ENCODE measurements around the gene PIK3R2.

PIK3R2 gene

DNA sequence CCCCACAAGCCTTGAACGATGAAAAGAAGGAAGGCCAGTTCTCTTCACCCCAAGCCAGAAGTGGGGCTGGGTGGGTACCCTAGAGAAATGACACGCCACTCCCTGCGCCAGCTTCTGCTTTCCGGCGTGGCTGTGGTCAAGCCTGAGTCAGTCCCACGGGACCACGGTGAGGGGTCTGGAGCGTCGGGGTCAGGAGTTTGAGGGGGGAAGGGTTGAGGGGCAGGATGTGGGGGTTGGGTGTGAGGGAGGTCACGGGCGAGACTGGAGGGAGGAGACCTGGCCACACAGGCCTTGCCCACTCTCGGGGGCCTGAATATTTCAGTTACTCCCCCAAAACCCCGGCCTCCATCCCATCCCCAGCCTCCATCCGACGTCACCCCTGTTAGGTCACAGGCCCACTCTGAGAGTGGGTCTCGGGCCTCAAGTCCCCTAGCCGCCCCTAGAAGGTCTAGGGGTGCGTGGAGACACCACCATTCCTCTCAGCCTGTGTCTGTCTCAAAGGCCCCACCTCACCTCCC is 20.1 kb downstream of the PIK3R2 start:
- DNase-seq (ENCODE audit: low spot score): no peak

DNA sequence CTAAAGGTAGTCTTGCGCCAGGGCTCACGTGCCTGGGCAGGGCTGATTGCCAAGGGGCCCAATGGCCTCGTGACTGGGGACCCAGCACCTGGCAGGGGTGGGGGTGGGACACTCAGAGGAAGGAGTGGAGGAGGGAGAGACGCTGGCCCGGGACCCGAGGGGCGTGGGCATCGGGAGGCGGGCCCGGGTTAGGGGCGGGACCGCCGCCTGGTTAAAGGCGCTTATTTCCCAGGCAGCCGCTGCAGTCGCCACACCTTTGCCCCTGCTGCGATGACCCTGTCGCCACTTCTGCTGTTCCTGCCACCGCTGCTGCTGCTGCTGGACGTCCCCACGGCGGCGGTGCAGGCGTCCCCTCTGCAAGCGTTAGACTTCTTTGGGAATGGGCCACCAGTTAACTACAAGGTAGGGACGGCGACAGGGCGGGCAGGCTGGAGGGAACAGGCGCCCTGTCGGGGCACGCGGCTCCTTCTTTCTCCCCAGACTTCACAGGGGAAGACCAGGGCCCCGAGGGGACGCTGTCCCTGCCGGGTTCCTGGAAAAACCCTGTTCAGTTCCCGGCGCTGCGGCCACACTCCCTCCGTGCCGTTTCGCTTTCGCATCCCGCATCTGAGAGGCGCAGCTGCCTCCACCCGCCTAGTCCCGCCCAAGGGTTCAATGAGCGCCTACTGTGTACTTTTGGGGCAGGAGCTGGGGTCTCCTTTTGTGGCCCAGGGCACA is 20.8 kb downstream of the PIK3R2 start, which contains the start of gene IFI30:
Gene IFI30 (plus strand): TSS at position 242 of the 717 bp plus-strand sequence. CDS start 29 bp downstream, at position 271.
- peak; percentile 83 for DNase-seq (ENCODE audit: low spot score)

DNA sequence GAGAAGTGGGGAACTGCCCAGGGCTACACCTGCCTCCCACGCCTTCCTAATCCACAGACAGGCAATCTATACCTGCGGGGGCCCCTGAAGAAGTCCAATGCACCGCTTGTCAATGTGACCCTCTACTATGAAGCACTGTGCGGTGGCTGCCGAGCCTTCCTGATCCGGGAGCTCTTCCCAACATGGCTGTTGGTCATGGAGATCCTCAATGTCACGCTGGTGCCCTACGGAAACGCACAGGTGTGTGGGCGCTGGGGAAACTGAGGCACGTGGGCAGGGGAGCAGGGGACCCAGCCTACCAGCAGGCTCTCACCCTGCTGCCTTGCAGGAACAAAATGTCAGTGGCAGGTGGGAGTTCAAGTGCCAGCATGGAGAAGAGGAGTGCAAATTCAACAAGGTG is 22.0 kb downstream of the PIK3R2 start:
- DNase-seq (ENCODE audit: low spot score): no peak

DNA sequence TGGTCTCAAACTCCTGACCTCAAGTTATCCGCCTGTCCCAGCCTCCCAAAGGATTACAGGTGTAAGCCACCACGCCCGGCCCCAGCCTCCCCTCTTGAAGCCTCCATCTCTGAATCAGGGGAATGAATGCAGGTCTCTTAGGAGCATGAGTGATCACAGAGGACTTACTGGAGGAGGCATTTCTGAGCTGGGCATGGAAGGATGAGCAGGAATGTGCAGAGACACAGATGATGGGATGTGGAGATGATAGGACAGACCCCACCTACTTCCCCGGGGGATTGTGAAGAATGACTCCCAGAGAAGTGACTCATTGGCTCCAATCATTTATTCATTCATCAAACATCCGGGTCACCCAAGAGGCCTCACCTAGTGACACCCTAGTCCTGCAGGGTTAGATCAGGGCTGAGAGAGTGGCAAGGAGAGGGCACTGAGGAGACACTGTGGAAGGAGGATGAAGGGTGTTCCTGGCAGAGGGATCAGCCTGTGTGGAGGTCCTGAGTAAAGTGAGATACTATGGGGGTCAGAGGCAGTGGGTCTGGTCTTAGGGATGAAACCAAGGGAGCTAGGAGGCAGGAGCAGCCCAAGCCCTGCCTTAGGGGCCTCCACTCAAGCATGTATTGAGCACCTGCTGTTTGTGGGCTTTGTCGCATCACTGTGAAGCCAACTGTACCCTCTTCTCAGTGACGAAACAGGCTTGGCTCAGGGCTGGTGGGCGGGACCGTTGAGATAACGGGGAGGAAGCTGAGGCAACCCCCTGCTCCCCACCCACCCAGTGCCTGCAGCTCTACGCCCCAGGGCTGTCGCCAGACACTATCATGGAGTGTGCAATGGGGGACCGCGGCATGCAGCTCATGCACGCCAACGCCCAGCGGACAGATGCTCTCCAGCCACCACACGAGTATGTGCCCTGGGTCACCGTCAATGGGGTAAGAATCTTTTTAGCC is 23.7 kb downstream of the PIK3R2 start:
- DNase-seq (ENCODE audit: low spot score): peak; percentile 5

DNA sequence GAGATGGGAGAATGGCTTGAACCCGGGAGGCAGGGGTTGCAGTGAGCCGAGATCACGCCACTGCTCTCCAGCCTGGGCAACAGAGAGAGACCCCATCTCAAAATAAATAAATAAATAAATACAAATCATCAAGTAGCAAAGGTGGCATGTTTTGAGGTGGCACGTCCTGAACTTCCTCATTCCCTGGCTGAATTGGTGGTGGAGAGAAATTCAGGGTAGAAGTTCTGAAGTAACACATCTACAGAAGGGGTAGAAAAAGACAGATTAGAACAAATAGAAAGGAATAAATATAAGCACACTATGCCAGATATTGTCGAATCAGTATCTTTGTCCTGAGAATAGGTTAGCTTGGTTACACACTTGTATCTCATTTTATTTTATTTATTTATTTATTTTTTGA is 27.0 kb downstream of the PIK3R2 start:
- no peak for DNase-seq (ENCODE audit: low spot score)

DNA sequence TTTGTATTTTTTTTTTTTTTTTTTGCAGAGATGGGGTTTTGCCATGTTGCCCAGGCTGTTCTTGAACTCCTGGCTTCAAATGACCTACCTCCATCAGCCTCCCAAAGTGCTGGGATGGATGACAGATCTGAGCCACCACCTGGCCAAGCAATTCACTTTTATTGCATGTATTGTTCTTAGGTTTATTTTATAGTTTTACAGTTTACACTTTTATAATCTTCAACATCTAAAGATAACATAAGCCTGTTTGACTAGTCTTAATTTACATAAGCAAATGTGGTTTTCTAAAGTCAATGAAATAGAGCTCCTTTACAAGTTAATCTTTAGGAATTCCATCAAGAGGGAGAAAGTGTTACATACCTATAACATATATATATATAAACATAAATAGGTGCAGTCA is 30.6 kb downstream of the PIK3R2 start:
- DNase-seq (ENCODE audit: low spot score): no peak

DNA sequence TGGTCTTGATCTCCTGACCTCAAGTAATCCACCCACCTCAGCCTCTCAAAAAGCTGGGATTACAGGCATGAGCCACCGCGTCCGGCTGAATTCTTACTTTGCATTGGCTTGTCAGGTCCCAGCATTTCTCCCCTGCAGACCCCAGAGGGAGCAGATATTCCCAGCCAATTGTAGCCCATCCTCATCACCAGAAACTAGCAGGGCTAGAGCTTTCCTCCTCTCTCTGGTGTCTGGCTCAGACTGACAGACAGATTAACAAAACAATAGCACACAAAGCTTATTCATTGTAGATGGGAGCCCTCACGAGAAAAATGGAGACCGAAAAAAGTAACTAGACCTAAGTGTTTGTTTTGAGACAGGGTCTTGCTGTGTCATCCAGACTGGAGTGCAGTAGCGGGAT is 32.6 kb downstream of the PIK3R2 start:
- no peak for DNase-seq (ENCODE audit: low spot score)

DNA sequence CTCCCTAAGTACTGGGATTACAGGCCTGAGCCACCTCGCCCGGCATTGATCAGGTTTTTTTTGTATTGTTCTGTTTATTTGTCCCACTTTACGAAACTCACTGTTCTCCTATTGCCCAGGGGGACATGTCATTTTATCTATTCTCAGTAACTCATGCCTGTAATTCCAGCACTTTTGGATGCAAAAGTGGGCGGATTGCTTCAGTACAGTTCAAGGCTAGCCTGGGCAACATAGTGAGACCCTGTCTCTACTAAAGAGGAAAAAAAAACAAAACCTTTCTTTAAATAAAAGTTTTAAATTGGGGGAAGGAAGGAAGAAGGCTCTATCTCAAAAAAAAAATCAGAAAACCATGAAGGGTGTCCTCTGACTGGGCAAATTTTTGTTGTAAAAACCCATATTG is 37.3 kb downstream of the PIK3R2 start:
- DNase-seq (ENCODE audit: low spot score): no peak

DNA sequence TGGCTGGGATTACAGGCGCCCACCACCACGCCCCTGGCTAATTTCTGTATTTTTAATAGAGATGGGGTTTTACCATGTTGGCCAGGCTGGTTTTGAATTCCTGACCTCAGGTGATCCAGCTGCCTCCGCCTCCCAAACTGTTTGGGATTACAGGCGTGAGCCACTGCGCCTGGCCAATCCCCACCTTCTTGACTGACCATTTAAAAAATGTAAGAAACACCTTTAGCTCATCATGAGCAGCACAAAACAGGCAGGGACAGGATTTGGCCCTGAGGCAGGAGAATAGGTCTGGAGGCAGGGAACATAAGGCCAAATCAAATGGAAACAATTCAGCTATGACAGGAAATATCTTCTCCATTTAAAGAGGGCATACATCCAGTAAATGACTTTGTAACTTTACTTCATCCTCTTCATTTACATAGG is 38.7 kb downstream of the PIK3R2 start:
- DNase-seq (ENCODE audit: low spot score): no peak

DNA sequence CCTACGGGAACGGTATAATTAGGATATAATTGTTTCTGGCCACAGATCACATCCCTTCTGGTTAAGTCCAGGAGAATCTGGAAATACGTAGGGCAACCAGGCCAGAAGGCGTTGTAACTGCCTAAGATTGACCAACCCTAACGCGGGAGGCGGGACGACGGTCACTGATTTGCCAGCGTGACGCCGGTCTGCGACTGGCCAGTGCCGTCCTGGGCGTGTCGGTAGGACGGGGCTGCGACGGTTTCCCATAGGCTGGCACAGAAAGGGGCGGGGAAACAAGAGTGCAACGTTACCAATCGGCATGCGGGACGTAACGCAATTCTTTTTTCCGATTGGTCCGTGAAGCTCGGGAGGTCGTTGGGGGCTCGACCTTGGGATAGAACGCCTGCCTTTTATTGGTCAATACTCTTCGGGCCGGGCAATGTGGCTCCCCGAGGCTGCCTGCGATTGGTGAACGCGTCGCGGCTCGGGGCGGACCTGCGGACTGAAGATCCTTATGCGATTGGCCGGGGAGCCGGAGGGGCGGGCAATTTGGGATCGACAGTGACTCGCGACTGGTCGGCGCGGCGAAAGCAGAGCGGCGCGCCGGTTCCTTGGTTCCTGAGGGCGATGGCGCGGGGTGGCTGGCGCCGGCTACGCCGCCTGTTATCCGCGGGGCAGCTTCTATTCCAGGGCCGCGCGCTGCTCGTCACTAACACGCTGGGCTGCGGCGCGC is 39.9 kb downstream of the PIK3R2 start, which contains the start of gene MPV17L2:
Gene MPV17L2 (plus strand): TSS at position 546 of the 715 bp plus-strand sequence. CDS start 64 bp downstream, at position 610.
- DNase-seq (ENCODE audit: low spot score): peak; percentile 97

DNA sequence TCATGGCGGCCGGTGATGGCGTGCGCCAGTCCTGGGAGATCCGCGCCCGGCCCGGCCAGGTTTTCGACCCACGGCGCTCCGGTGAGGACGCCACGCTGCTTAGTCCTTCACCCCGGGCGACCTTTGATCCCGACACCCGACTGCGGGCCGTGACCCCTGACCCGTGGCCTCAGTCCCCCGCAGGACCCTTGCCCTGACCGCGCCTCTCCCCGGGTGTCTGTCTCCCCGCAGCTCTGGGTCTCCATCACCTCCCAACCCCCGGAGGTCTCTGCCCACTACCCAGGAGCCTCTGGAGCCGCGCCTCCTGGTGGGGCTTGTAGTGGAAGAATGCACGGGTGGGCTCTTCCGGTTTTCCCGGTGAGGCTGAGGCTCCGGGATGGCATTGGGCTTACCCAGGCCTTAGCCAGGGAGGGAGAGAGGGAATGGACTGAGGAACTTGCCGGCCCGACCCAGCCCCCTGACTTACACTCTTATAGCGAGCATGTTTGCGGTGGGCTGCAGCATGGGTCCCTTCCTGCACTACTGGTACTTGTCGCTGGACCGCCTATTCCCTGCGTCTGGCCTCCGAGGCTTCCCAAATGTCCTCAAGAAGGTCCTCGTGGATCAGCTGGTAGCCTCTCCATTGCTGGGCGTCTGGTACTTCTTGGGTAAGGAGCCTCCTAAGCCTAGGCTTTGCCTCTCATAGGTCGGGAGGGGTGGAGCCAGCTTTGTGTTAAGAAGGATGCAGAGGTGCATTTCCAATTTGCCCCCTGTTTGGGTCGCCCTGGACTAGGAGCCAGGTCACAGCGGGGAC is 40.6 kb downstream of the PIK3R2 start:
- DNase-seq (ENCODE audit: low spot score): no peak

DNA sequence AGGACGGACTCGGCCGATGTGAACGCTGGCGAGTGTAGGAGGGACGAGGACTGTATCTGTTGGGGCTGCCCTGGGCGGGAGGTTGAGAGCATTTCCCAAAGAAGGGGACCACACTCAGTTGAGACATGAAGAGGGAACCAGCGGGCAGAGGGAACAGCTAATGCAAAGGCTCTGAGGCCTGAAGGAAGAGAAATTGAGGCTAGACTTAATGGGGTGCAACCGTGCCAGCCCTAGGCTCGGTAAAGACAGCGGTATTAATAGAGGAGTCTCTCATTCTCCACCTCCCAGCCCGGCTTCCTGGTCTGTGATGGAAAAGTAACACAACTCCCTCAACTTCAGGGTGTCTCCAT is 41.2 kb downstream of the PIK3R2 start:
- no peak for DNase-seq (ENCODE audit: low spot score)

DNA sequence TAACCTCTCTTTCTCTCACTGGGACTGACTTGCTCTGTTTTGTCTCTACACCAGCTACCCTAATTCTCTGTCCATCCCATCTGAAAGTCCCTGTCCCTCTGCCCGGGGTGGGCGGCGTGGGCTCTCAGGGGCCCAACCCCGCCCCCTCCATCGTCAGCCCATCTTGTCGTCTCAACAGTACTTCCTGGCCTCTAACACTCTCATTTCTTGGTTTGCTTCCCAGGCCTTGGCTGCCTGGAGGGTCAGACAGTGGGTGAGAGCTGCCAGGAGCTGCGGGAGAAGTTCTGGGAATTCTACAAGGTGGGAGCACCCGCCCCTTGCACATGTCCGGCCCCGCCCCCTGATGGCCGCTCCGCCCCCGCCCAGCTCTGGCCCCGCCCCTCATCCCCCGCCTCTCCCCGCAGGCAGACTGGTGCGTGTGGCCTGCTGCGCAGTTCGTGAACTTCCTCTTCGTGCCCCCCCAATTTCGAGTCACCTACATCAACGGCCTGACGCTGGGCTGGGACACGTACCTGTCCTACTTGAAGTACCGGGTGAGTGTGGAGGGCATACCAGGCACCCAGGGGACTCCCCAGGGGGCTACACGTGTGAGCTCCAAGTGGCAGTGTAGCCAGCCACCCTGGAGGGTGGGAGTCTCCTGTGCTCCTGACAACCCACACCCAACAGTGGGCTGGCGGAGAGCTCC is 41.7 kb downstream of the PIK3R2 start:
- DNase-seq (ENCODE audit: low spot score): no peak

DNA sequence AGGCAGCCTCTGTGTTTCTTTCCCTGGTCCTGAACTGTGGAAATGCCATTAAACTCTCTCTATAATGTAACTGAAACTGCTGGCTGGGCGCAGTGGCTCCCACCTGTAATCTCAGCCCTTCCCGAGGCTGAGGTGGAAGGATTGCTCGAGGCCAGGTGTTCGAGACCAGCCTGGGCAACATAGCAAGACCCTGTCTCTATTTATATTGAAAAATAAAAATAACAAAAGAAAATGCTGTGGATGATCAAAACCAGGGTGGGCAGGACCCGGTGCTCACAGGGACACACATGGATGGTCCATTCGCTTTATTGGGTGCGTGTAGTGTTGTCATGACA is 43.5 kb downstream of the PIK3R2 start:
- no peak for DNase-seq (ENCODE audit: low spot score)

DNA sequence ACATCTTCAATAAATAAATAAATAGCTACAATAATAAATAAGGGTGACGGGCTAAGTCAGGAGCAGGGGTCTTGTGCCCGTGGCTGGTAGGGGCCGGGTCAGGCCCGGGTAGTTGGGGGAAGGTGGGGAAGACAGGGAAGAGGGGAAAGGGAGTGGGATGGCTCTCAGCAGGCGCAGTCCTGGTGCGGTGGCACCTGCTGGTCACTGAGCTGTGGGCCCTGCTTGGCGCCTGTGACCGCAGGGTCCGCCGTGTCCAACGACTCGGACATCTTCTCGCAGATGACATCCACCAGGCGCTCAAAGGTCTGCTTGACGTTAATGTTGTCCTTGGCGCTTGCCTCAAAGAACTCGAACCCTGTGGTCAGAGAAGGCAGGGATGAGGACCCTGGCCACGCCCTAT is 44.3 kb downstream of the PIK3R2 start:
- no peak for DNase-seq (ENCODE audit: low spot score)

DNA sequence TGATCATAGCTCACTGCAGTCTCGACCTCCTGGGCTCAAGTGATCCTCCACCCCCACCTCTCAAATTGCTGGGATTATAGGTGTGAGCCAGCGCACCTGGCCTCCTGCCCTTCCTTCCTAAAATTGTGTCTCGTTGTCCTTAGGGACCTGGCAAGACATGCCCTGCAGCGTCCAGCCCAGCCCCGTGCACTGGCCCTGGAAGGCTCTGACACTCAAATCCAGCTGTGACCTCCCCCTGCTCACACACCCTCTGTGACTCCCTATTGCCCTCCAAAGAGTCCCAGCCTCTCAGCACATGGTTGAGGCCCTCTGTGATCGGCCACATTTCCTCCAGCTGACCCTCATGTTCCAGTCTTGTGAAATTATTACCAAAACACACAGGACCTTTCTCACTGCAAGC is 45.0 kb downstream of the PIK3R2 start:
- DNase-seq (ENCODE audit: low spot score): no peak

DNA sequence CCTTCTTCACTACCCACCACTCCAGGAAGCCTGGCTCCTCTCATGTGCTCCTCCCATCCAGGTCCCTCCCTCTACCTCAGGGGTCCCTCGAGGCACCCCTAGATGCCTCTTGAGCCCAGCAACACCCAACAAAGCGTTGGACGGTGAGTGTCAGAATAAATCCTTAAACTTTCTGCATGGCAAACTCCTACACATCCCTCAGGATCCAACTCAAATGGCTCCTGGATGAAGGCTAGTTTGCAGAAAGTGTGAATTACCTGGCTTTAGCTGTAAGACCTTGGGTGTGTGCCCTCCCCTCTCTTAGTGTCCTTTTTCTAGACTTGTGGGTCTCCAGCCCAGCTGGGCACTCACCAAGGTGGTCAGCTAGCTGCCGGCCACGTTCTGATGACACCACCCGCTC is 45.4 kb downstream of the PIK3R2 start:
- DNase-seq (ENCODE audit: low spot score): no peak

DNA sequence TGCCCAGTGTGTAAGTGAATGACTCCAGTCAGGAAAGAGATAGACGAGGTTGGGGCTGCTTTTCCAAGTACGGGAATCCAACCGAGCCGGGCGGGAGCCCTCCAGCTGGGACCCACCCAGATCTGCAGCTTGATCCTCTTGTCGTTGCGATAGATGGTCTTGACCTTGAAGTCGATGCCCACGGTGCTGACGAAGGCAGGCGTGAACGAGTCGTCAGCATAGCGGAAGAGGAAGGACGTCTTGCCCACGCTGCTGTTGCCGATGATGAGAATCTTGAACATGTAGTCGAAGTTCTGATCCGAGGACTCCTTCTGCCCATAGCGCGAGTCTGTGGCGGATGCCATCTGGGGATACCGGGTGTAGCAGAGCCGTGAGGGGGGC is 49.4 kb downstream of the PIK3R2 start:
- DNase-seq (ENCODE audit: low spot score): no peak

DNA sequence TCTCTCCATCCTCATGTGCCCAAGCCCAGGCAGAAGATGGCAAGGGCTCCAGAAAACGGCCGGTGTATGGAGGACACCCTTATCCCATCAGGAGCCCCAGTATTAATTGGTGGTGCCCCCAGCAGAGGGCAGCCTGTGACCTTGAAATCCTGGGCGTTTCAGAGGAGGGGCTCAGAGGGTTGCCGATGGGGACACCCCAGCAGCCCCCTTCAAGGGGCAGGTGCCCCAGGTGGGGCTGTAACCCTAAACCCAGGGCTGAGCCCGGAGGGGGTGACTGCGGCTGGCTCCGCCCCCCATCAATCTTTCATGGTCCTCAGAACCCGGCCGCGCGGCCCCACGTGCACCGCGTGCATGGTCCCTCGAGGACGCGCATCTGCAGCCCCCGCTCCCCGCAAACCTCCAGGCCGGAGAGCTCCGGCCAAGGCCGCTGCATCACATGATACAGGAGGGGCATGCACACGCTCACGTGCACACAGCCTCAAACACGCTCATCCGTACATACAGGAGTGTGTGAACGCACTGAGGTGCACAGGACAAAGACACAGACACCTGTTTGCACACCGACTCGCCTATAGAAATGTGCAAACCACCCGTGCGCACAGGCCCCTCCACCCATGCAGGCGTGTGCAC is 49.9 kb downstream of the PIK3R2 start:
- no peak for DNase-seq (ENCODE audit: low spot score)

DNA sequence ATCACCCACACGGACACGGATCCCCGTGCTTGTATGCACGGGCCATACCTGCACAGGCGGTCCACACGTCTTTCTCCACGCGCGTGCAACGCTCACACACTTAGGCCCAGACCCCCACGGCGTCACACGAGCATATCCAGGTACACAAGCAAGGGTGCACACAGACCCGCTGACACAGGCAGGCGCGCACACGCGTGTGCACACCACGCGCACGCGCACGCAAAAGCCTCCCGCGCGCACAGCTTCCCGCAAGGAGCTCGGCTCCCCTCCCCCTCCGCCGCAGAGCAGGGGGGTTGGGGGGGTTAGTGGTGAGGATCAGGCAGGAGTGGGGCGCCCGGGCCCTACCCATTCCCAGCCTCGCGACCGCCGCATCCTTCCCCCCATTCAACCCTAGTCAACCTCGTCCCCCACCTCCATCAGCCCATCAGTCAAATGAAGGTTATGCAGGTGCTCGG is 50.5 kb downstream of the PIK3R2 start:
- DNase-seq (ENCODE audit: low spot score): peak; percentile 22
